ENCODE measurements around the gene ATXN7.

Gene ATXN7

GRCh38 chr3:63867225-63867624 is 3.6 kb downstream of the ATXN7 start:
- DNase-seq = no peak

DNA sequence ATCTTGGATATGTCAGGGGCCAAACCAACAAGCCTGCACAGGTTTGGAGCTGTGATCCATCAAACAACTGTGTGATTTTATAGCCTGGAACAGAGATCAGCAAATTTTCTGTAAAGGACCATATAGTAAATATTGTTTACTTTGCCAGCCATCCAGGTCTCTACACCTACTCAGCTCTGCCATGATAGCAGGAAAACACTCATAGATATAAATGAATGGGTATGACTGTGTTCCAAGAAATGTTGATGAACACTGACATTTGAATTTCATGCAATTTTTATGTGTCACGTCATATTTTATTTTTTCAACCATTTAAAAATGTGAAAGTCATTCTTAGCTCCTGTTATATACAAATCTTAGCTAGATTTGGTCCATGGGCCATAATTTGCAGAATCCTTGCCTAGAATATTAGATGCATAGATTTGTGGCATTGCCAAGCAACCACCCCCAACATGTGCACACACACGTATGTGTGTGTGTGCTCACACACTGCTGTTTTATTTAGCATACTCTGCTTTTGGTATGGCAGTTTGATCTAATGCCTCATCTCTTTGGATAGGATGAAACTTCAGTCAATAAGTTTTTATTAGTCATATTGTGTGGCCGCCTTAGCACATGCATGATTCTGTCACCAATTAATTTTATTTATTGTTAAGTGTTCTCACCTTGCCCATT is 6.4 kb downstream of the ATXN7 start:
- DNase-seq = no peak

GRCh38 chr3:63870615-63871005 is 6.9 kb downstream of the ATXN7 start:
- DNase-seq = no peak

DNA sequence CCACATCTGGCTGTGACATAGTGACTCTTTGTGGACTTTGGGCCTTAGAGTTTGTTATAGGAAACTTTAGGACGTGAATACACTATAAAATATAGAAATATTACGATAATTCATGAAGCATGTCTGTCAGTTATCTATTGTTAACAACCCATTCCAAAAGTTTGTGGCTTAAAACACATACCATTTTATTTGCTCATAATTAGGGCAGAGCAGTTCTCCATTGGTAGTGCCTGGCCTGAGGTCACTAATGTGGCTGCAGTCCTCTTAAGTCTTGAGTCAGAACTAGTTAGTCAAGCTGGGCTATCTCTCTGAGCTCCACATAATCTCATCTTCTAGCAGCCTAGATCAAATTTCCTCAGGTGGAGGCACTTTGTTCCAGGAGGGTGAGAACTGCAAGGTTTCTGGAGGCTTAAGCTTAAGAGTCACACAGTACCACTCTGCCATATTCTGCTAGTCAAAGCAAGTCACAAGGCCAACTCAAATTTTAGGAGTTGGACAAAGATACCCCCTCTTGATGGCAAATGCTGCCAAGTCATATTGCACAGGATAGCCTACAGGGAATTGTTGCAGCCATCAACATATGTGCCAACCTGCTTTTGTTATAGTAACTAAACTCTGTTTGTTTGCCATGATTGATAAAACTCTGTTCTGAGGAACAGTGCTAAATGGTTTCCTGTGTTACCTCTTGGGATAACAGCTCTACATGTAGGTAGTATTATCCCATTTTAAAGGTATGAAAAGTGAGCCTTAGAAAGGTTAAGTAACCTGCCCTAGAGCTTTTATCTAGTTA is 8.7 kb downstream of the ATXN7 start:
- DNase-seq = no peak

DNA sequence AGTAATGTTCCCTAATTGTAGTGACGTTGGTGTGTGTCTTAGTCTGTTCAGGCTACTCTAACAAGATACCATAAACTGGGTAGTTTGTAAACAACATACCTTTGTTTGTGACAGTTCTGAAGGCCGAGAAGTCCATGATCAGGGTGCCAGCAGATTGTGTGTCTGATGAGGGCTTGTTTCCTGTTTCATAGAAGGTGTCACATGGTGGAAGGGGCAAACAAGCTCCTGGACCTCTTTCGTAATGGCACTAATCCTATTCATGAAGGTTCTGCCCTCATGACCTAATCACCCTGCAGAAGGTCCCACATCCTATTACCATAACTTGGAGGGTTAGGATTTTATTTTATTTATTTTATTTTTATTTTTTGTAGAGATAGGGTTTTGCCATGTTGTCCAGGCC is 11.1 kb downstream of the ATXN7 start:
- no peak for DNase-seq

DNA sequence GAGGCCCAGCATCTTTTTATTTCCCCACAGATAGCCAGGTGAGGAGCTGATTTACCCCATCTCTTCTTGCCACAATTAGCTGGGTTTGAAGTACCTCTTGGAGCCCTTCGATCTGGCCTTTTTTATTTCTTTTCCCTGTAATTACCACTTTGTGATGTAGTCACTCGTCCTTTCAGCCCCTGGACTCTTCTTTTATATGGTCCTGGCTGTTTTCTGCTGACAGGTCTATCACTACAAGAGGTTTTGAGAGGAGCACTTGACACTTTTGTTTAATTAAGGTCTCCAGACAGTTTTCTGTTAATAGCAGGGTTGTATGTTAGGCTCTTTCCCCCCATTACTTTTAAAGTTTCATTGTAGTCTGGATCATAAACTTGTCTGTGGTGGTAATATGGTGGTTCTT is 11.8 kb downstream of the ATXN7 start:
- DNase-seq = no peak

- DNase-seq = no peak
Measured at GRCh38 chr3:63876260-63876659, 12.6 kb downstream of the ATXN7 start.

GRCh38 chr3:63877737-63878393 is 14.2 kb downstream of the ATXN7 start:
- DNase-seq = no peak

DNA sequence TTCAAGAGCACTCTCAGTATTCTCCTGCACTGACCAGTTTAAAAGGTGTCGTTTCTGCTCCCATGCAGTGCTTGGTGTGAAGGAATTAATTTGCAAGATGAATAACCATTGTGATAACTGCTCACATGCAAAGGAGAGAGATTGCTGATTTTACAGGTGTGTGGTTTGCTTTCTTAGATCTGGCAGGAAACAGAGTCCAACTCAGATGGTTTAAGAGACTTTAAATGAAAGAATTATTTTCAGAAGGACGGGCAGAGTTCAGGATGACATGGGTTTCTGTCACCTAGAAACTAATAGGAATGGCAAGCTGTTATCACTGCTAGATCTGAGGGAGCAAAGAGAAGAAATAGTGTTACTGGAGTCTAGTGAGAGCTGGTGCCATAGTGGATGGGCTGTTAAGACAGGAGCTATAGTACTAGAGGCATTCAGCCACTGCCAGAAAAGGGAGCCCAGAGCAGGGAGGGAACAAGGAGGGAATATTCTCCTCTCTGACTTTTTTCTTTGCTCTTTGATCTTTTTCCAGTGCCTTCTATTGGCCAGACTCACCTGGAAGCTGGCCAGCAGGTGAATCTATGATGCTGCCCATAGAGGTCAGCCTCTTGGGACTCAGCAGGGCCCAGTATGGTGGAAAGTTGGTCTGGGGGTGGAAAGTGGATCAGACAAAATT is 14.9 kb downstream of the ATXN7 start:
- DNase-seq = no peak

DNA sequence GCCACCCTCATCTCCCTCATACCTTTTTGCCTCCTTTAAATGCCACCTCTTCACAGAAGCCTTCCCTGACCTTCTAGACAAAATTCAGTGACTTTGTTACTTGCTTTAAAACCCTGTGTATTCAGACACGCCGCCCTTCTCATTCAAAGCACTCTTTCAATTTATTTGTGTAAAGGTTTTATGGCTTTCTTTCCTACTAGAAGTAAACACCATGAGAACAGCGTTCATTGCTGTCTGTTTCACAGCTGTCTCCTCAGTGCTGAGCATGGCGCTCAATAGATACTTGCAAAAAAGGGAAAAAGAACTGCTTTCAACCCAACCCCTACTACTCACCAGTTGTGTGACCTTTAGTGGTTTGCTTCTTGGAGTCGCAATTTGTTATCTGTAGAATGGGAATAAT is 17.0 kb downstream of the ATXN7 start:
- no peak for DNase-seq

DNA sequence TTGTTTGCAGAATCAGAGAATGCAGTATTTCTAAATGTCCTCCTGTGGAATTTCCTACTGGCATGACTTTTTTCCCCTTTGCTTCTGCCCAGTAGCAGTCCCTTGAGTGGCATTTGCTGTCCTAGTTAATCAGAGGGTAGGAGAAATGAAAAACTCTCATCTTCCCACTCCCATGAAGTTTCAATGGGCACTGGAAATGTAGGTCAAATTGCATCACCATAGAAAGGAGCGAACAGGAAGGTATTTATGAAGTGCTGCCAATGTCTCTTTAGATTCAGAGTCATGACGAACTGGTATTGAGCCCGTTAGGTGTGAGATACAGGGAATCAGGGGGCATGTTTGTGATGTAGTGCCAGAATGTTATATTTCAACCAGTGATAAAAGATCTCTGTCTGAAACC is 23.2 kb downstream of the ATXN7 start:
- no peak for DNase-seq

DNA sequence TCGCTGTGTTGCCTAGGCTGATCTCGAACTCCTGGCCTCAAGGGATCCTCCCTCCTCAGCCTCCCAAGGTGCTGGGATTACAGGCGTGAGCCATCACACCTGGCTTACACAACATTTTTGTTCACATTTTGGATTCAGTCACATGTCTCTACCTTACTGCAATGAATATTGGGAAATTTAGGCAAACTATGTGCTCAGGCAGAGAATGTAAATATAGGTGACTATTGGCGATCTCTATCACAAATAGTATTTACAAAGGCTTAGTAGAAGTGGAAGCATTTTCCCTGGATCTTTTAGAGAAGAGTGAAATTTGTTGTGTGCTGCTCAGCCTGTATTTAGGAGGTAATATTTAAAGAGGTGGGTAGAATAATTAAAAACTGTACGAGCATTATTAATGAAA is 27.9 kb downstream of the ATXN7 start:
- no peak for DNase-seq

DNA sequence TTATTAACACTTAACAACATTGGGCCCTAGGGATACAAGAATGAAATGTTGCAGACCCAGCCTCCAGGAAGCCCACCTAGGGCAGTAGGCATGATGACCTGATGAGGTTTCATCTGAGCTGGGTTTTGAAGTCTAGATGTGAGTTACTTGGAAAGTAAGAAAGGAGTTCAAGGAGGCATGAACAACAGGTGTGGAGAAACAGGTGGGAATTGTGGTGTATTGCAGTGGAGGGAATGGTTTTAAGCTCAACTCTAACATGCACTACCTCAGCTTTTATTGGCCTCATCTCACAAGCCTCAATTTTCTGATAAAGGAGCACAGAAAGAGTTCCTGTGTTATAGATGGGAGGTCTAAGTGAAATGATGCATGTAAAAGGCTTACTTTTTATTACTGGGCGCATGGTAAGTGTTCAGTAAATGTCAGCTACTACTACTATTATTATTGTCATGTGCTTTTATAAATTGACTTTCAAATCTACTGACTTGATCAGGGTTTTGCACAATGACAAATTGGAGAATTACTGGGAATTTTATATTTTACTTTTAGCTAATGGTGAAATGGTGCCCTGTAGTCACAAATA is 29.2 kb downstream of the ATXN7 start:
- no peak for DNase-seq

GRCh38 chr3:63895422-63896189 is 31.9 kb downstream of the ATXN7 start:
- DNase-seq = no peak

DNA sequence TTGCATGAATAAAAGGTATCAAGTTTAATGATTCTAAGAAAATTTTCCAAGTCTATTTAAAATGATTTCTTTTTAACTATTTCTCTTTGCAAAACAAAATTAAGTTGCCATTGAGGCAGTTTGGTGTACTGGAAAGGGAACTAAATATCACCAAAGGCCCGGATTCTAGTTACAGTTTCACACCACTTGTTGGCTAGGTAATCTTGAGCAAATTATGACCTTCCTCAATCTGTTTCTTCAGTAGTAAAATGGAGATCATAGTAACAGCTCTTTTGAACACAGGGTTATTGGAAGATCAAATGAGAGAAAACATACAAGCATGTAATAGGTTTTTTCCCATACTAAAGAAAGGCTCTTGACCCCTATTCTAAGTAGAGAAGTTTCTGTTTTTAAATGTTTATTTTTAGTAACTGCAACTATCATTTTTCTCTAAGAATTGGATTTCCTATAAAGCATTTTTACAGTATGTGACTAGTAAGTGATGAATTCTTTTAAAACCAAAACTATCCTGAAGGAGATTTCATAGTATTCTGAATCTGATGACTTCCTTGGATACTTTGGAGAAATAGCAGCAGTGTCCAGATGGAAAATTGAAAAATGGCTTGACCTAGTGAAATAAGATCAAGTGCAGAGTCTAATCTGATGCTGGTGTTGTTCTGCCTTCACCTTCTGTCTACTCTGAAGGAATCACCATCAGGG is 32.8 kb downstream of the ATXN7 start:
- DNase-seq = no peak

DNA sequence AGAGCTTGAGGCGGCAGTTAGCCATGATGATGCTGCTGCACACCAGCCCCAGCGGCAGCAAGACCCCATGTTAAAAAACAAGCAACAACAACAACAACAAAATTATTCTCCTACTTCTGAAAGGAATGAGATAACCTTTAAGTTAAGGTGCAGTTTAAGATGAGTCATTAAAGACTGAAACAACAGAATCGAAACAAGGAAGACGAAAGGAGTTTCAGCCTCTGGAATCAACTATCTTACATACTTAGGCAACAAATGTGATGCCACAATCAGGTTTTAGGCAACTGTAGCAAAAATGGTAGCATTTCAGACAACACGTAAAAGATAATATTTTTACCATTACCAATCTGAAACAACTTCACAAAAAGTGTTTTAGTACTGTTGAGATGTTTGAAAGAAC is 36.3 kb downstream of the ATXN7 start:
- no peak for DNase-seq

DNA sequence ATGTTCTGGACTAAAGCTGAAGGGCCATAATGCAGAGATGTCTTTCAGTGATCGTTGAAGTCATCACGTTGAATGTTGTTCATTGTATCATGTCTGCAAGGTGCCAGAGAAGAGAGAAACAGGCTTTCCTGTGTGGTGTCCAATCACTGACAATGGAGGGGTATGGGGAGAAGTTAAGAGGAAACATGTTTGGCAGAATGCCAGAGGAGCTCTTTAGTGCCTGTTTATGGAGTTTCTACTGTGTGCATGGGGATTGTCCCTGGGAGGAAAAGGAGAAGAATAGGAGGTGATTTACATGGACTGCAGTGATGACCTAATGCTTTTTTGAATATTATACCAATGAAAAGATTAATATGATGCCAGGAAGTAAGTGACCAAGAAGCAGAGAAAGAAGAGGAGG is 36.8 kb downstream of the ATXN7 start:
- DNase-seq = no peak

DNA sequence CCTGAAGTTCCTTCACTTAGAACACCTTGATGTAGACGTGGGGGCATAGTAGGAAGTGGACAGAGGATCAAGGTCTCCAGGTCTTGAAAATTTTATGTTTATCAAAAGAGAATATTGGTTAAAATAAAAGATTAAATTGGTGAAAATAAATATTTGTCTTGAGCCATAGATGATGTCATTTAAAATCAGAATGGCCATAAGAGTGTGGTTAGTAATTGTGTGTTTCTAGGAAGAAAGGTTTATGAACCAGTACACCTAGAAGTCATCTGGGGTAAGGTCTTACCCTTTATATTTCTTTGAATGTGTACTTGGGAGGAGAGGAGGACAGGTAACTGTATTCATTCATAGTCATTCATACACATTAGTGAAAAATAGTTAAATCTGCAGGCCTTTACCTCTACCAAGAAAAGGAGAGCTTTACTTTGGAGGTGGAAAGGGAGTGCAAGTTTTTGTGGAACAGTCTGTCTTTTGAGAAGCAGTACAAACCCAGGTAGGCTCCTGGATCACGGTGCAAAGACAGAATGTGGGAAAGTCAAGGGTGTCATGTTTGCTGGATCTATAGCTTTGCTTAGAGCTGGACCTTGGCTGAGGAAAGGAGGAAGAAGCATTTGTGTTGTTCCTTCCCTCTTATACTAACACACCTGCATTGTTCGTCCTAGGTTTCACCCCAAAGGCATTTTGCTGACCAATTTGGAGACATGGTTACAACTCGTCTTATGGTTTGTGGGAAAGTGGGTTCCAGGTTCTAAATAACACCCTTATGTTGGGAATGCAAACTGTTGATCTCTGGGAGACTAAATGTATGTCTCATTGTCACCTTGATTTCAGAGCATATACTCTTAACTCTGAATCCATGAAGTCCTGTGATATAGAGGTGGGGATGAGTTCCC is 42.3 kb downstream of the ATXN7 start:
- no peak for DNase-seq

DNA sequence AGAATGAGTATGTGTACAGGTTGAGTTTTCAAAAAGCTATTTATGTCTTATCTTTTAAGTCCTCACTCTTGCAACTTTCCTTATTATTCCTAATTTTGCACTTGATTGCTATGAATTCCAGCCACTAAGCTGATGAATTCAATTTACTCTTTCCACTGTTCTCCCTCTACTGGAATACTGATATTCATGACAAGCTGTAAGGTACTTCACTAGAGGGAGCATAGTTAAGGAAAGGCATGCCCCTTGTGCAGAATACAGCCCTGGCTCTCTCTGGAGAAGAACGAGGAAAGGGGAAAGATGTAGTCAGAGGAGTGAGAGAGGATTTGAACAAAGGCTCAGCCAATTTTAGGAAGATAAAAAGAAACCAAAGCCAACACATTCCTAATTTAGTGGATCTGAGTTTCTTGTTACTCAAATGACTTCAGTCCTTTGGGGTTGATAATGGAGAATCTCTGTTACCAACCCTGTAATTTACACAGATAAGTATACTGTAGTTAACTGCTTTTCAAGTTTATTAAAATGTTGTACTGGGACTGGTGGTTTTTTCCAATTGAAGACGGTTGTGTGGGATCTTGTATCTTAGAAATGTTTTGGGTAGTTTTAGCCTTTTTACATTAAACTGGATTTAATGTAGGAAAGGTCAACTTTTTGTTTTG is 44.5 kb downstream of the ATXN7 start:
- no peak for DNase-seq

DNA sequence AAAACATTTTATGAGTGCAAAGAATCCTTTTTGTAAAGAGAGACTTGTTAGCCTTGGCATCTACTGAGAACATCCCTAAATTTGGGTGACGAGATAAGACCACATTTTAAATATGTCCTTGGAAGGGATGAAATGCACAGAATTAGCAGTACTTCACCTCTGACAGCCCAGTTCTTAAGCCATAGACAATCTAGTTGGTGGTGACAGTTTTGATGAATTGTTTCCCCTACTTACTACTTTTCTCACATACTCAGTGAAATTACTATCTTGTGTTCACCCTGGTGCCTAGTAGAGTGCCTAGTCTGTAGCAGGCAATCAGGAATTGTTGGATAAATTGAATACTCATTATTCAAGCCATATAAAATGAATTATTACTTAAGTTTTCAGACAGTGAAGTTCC is 45.1 kb downstream of the ATXN7 start:
- no peak for DNase-seq

Measured in activated CD4-positive, alpha-beta T cell treated with anti-CD3 and anti-CD28 coated beads for 48 hours (primary cell).